Lung (tissue), 12 donors: ENCODE data around the gene RALGPS1. TPM values are rescaled to one million over a fixed set of nuclear protein-coding genes. Genes with fewer than 3 reads are reported as not detected.
"Not testable (repeated sequence)": the region's sequence is repeated elsewhere in the genome, so short reads cannot be mapped to it uniquely, and the experiment has no call there.

Source experiments
- ATAC-seq: fragments of 200-7000 bp; cut with Tn5 transposase; one replicate; pipeline ENCODE4 v1.9.1; 2020; ENCODE audit warnings: moderate number of reproducible peaks; ENCODE audit not compliant: insufficient read depth, low FRiP score
- DNase-seq, 3 donors: peaks; one replicate each; pipeline ENCODE4 v3.0.0-alpha.2; 2013 to 2017
- H3K27ac ChIP-seq, 2 donors: one replicate each; pipeline ENCODE4 v1.5.1; 2013; ENCODE audit warnings: mild to moderate bottlenecking in 2 of 2, moderate library complexity in 2 of 2, control low read depth in 1 of 2, inconsistent platforms in 1 of 2, low read depth in 1 of 2, low read length in 1 of 2
- H3K27me3 ChIP-seq, 3 donors: one replicate each; pipeline ENCODE4 v1.5.1; 2013; ENCODE audit warnings: low read length in 2 of 3; ENCODE audit not compliant: control insufficient read depth in 3 of 3, insufficient read depth in 3 of 3
- H3K36me3 ChIP-seq, 4 donors: one replicate each; pipeline ENCODE4 v1.5.1; 2013; ENCODE audit warnings: low read length in 4 of 4, mild to moderate bottlenecking in 1 of 4, moderate library complexity in 1 of 4; ENCODE audit not compliant: control insufficient read depth in 4 of 4, insufficient read depth in 4 of 4
- H3K4me1 ChIP-seq, 5 donors: one replicate each; pipeline ENCODE4 v1.5.1; 2013; ENCODE audit warnings: low read length in 5 of 5, mild to moderate bottlenecking in 2 of 5, moderate library complexity in 1 of 5; ENCODE audit not compliant: control insufficient read depth in 5 of 5, insufficient read depth in 5 of 5
- H3K4me3 ChIP-seq: one replicate; pipeline ENCODE4 v1.5.1; 2013; ENCODE audit warnings: mild to moderate bottlenecking, control low read depth, moderate library complexity
- H3K9ac ChIP-seq, 2 donors: one replicate each; pipeline ENCODE4 v1.5.1; 2013; ENCODE audit warnings: low read length in 2 of 2, control low read depth in 1 of 2; ENCODE audit not compliant: insufficient read depth in 1 of 2
- H3K9me3 ChIP-seq, 4 donors: one replicate each; pipeline ENCODE4 v1.5.1; 2013; ENCODE audit warnings: low read length in 3 of 4, mild to moderate bottlenecking in 1 of 4, moderate library complexity in 1 of 4; ENCODE audit not compliant: control insufficient read depth in 4 of 4, insufficient read depth in 3 of 4
- WGBS, 2 donors: extraction: QIAGEN DNeasy Blood & Tissue Kit; methylation state at CpG; one replicate each; pipeline ENCODE4 v1.1.7; 2013; 5-methylcytosine and 5-hydroxymethylcytosine counted together
- polyA plus RNA-seq, 2 donors: library from polyadenylated mRNA; stranded (reverse); fragments of 200-250 nt; gene quantifications; one replicate each; pipeline ENCODE4 v1.2.1, GENCODE V29; 2013
- total RNA-seq, 2 donors: library from RNA; depleted of rRNA in 1 of 2; stranded (reverse); fragments of >200 nt in 1 of 2; gene quantifications; one replicate each; pipeline ENCODE4 v1.2.1, GENCODE V29; 2014 to 2021
- TF ChIP-seq, protein P1 (sequence below): IDR thresholded peaks from 2 replicates; pipeline ENCODE4 v1.5.1; 2012; ENCODE audit warnings: mild to moderate bottlenecking; ENCODE audit errors: control extremely low read depth, extremely low read depth
- donor health status: control.
- donor health status: control.
- donor health status: Bipolar disorder and iron deficiency.
- donor health status: healthy.
- donor health status: DM: yes; HTN: yes; CAD: no.

RALGPS1 gene
- total and polyA plus RNA-seq, 4 donors: 3.5 to 30.3 (median 11.9) TPM

DNA sequence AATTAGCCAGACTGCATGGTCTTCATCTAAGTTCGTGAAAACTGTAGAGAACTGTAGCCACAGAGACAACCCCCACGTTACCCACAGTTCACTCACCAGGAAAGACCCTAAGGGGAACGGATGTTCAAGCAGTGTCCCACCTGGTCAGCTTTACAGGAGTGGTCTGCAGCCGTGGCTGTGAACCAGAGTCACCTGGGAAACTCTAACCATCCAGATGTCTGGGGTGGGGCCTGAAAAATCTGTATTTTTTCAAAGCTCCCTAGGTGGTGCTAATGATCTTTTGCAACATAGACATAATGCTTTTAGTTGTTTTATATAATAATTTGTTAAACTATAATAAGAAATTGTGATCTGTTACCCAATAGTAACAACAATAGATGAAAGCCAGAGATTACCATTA lies 255.5 kb downstream of the RALGPS1 start:
- Histone ChIP-seq H3K9me3 (no peaks in the 10 kb centered on the region), H3K4me3 (no peak overlapping the region), H3K27me3 (no peaks in the 10 kb centered on the region), H3K27ac (no peak overlapping the region), H3K9ac (no peak overlapping the region), H3K36me3 (peaks cover 0 to 5% (median 0%) of the 10 kb centered on the region in 4 donors), H3K4me1 (peaks cover 0 to 6% (median 0%) of the 10 kb centered on the region in 5 donors)
- ATAC-seq: no peak
- DNase-seq: no peak
- TF ChIP-seq, protein P1, sequence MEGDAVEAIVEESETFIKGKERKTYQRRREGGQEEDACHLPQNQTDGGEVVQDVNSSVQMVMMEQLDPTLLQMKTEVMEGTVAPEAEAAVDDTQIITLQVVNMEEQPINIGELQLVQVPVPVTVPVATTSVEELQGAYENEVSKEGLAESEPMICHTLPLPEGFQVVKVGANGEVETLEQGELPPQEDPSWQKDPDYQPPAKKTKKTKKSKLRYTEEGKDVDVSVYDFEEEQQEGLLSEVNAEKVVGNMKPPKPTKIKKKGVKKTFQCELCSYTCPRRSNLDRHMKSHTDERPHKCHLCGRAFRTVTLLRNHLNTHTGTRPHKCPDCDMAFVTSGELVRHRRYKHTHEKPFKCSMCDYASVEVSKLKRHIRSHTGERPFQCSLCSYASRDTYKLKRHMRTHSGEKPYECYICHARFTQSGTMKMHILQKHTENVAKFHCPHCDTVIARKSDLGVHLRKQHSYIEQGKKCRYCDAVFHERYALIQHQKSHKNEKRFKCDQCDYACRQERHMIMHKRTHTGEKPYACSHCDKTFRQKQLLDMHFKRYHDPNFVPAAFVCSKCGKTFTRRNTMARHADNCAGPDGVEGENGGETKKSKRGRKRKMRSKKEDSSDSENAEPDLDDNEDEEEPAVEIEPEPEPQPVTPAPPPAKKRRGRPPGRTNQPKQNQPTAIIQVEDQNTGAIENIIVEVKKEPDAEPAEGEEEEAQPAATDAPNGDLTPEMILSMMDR: no peak
- 93% methylated on average over 4 of the region's 4 CpGs for WGBS, 2 donors

DNA sequence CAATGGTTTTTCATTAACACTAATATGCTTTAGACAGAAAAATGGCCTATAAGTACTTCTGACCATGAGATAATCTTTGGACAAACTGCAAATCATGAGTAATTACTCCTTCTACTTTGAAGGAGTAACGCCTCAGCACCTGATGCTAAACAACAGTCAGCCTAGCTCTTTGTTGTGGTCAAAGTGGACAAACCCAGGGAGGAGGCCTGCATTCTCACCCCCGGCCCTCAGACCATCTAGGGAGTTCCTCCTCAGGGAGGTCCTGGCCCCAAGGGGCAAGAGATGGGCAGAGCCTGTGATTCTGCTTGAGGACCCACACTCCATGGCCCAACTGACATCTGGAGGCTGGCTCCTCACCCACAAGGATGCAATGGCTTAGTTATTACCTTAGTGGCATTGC lies 256.1 kb downstream of the RALGPS1 start:
- H3K27me3 ChIP-seq: no peaks in the 10 kb centered on the region
- no peak overlapping the region for H3K4me3 ChIP-seq
- no peak for DNase-seq
- H3K9ac ChIP-seq: no peak overlapping the region
- peaks cover 0 to 6% (median 0%) of the 10 kb centered on the region in 5 donors for H3K4me1 ChIP-seq
- H3K27ac ChIP-seq: no peak overlapping the region
- WGBS, 2 donors: 85 to 89% methylated on average over 2 of the region's 2 CpGs
- no peaks in the 10 kb centered on the region for H3K9me3 ChIP-seq
- TF ChIP-seq, protein P1: no peak
- no peak for ATAC-seq
- H3K36me3 ChIP-seq: peaks cover 0 to 5% (median 0%) of the 10 kb centered on the region in 4 donors

DNA sequence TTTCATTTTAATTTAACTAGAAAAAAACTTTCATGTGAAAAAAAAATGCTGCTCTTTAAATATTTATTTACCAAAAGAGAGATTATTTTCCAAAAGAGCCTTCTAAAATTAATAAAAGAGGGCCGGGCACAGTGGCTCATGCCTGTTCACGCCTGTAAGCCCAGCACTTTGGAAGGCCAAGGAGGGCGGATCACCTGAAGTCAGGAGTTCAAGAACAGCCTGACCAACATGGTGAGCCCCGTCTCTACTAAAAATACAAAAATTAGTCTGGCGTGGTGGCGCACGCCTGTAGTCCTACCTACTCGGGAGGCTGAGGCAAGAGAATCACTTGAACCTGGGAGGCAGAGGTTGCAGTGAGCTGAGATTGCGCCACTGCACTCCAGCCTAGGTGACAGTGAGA lies 256.8 kb downstream of the RALGPS1 start:
- not testable (repeated sequence) for H3K4me3 ChIP-seq, ATAC-seq, H3K9me3 ChIP-seq, H3K27me3 ChIP-seq, DNase-seq, H3K4me1 ChIP-seq, H3K27ac ChIP-seq, H3K36me3 ChIP-seq, H3K9ac ChIP-seq
- WGBS, 2 donors: 94 to 97% methylated on average over 9 of the region's 9 CpGs

DNA sequence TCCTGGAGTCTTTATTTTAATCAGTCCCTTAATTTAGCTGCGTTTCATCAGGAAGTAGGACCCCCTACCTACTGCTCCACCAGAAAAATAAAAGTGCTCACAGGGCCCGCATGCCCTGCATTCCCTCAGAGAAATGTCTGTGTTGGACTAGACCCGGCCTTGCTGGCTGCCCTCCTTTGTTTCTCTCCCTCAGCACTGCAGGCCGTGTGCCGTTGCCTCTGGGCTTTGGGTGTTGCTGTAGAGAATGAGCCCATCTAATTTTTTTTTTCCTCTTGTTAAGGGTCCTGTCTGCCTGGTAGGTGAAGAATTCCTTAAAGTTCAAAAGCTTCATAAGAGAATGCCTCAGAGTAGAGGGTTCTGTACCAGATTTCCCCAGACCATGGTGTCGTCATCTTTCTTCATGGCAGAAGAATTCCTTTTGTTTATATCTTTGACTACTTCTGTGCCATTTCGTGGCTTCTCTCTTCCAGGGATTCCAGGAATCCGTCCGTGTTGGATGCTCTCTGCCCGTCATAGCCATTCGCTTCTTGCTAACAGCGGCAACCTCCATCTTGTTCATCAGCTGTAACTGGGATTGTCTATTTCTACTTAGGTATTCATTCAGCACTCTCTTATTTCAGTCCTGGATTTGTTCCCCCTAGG lies 257.6 kb downstream of the RALGPS1 start:
- Histone ChIP-seq H3K27me3 (no peaks in the 10 kb centered on the region), H3K9ac (no peak overlapping the region), H3K4me1 (peaks cover 0 to 6% (median 0%) of the 10 kb centered on the region in 5 donors), H3K9me3 (no peaks in the 10 kb centered on the region), H3K36me3 (peaks cover 0 to 5% (median 0%) of the 10 kb centered on the region in 4 donors), H3K27ac (no peak overlapping the region), H3K4me3 (no peak overlapping the region)
- TF ChIP-seq, protein P1: no peak
- DNase-seq (no peak), ATAC-seq (no peak)
- whole genome bisulfite sequencing, 2 donors: 91 to 94% methylated on average over 12 of the region's 12 CpGs
